Measurements from ENCODE around the gene KRTCAP2.

The KRTCAP2 gene

DNA sequence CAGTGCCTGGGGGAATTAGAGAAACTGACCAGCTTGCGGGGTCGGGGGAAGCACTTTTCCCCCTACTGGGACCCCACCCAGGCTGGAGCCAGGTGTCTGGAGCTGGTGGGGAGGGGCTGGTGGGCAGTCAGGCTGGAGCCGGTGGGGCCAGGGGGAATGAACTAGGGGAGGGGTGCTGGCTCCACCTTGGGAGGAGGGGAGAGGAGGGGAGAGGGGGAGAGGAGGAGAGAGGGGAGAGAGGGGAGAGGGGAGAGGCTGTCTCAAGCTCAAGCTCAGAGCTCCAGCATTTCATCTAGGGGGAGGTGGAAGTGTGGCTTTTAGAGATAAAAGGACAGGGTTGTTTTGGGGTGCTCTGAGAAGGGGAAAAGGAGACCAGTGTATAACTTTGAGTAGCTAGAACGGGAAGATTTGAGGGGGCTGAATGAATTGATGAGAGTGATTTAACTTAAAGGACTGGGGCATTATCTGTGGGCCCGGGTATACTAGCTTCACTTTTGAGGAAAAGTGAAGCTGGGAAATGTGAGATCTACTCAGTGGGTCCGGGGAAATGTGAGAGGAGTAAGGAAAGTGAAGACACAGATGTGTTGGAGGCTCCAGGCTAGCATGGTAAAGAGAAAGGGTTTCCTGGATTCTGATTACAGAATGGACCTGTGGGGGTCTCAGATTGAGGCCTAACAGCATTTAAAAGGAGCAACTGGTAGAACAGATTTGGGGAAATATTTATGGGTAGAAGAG, 42.7 kb downstream of the KRTCAP2 start:
- DNase-seq: no peak

DNA sequence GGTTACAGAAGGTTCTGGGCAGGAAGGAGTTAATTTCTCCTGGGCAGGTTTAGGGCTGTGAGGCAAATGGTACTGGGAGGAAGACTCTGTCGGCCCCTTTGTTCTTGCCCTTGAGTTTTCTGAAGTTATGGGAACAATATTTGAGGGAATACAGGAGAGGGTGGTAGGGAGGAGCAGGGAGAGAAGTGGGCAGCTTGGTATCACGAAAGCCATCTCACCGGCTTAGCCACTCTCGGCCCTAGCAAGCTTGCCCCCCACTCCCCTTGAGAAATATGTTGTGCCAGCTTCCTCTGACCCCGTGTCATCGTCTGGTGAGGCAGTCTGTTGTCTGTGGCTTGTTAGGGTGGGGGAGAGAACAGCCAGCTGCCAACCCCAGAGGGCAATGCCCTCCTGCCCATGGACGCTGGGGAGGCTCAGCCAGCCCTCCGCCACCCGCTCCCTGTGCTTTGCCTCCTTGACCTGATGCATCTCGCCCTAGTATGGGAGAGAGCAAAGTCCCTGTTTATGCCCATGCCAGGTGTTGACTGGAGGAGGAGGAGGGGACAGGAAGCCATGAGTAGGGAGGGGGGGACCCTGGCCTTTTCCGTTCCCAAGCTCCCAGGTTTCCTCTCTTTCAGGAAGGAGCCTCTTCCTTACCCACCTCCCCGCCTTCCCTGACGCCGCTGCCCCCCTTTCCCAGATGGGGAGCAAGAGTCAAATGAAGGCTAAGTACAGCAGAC, 44.2 kb downstream of the KRTCAP2 start:
- peak; percentile 15 for DNase-seq

DNA sequence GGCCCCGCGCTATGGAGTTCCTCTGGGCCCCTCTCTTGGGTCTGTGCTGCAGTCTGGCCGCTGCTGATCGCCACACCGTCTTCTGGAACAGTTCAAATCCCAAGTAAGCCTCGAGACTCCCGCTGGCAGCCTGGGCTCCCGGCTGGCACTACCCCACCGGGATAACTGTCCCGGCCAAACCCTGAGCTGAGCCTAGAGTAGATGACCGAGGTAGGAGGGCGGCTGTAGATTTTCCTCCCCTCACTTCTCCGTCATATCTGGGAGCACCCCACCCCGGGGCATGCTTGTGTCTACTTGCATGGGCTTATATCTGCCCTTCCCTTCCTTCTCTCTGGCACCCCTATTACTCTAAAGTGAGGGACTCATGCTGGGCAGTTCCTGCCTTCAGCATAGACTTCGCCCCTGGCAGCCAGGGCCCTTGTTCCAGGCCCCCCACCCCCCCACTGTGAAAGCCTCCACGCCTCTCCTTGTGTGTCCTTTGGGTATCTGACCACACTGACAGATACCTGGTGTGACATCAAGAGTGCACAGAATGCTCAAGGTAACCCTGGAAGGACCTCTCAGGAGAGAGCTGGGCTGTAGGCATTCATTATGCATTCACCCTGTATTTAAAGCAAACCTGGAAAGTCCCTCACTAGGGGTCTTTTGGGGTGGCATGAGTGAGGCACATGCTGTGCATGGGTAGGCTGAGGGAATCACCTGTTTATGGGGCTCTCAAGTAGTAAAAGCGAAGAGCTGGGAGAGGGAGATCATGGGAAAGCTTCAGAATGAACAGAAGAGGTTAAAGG, 44.9 kb downstream of the KRTCAP2 start:
- no peak for DNase-seq

DNA sequence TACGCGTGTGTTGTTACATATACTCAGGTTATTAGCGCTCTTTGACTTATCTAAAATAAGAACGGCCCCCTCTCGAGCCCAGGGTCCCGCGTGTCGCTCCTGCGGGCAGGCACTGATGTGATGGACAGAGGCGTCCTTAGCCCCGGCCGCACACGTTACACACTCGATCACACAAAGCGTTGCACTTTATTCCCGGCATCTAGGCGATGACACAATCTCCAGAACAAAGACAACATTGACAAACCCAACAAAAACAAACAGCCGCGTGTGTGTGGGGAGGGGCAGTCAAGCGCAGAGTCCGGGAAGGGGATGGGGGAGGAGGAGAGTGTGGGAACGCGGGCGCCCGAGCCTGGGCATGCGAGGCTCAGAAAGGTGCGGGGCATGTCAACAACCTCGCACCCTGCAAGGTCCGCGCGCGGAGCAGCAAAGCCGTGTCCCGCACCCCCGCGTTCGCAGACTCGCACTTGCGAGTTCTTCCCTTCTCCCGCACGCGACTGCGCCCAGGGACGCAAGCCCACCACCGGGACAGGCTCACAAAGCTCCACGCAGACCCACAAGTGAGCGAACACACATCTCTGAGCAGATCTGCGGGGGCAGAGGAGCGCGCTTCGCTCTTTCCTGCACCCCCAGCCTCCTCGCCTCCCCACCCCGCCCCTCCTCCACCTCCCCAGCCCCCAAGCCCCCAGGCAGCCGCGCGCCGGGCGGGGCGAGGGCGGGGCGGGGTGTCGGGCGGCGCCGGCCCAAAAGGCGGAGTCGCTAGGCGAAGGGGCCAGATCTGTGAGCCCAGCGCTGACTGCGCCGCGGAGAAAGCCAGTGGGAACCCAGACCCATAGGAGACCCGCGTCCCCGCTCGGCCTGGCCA, 45.8 kb downstream of the KRTCAP2 start, which contains the start of gene EFNA1:
Gene EFNA1 (plus strand): TSS at position 772 of the 862 bp plus-strand sequence. CDS start 102 bp downstream, outside the sequence.
- peak; percentile 38 for DNase-seq

DNA sequence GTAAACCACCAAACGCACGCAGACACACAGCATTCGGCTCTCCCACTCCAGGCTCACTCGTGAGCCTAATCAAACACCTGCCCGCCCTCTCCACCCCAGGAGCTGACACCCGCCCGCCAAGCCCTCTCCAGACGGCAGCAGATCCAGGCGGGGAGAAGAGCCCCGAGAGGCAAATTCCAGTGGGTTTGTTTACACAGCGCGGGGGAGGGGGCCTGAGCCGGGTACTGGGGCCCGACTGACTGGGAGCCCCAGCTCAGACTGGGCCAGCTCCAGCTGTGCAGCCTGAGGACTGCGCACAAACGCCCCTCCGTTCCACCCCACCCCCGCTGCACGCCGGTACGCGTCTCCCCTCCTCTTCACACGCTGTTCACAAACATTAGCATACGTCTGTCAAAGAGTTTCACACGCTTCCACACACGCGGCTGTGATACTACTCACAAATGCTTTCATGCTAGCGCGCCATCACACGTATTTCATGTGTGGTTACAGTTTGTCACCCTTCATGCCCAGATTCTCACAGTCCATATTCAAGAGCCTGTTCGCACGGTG, 46.5 kb downstream of the KRTCAP2 start:
- DNase-seq: peak; percentile 9

DNA sequence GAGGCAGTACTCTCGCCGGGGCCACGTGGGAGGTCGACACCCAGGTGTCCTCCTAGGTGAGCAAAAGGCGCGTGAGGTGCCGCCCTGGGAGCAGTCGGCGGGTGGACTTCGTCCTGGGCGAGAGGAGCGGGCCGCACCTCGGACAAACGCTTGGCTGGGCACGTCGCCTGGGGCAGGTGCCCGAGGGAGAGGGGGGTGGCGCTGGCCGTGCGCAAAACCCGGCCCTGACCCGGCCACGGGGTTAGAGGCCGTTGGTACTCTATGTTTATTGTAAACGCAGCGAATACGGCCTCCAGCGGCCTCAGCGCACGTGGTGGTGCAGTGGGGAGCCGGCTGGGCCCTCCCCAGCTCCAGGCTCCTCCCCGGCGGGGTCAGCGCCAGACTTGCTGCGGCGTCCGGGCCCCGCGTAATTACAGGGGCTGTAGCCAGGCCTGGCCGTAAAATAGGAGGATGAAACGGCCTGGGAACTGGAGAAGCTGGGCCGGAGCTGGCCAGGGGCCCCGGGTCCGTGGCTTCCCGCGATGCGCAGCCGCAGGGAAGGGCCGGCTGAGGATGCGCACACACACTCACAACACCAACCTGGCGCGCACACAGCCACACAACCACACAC, 47.1 kb downstream of the KRTCAP2 start:
- DNase-seq: no peak

DNA sequence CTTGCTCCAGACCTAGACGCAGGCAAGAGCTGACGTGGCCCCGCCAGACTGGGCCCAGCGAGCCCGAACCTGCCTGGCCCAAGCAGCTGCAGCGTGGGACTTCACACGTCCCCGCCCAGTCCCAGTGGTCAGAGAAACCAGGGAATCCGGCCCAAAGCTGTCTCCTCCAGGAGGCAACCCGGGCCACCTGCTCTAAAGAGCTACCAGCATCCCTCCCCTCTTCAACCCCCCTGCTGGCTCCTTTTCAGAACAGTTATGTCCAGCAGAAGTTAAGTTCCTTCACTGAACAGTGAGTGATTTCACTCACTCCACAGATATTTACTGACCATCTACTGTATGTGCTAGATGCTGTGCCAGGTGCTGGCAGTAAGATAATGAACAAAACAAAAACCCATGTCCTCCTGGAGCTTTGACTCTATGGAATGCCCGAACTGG, 47.6 kb downstream of the KRTCAP2 start:
- no peak for DNase-seq

DNA sequence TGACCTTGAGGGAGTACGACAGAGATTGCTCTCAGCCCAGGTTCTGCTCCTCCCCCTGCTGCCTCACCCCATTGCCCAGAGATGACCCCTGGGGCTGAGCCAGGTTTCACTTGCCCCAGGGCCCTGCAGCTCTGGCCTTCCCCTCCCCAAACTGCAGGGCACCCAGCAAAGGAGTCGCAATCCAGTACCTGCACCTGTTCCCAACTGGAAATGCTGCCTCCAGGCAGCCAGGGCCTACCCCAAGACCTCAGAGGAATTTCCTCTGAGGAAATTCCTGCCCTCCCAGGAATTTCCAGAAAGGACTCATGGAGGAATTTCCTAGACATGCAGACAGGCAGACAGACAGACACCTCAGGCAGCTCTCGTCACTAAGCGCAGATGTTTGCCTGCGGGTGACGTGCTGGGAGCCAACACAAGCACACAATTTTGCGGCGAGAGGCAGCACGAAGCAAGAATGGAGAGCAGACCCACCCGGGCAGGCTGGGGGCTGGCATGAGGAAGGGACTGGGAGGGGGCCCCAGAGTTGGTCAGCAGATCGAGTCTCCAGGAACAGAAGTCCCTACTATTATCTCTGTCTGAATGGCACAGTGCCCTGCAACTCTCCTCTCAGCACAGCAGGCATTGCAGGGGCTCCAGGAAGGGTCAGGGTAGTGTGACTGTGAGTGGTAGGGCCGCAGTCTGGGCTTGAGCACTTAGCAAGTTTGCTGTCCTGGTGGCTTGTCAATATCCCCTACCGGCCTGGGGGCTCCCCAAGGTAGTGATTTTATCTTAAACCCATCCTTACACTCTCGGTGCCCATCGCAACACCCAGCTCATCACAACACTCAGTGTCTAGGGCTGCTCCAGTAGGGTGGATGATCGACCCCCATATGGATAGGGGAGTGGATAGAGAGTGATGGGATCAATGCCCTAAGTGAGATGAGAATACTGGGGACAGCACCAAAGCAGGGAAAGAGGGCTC, 48.3 kb downstream of the KRTCAP2 start:
- DNase-seq: peak; percentile 89

DNA sequence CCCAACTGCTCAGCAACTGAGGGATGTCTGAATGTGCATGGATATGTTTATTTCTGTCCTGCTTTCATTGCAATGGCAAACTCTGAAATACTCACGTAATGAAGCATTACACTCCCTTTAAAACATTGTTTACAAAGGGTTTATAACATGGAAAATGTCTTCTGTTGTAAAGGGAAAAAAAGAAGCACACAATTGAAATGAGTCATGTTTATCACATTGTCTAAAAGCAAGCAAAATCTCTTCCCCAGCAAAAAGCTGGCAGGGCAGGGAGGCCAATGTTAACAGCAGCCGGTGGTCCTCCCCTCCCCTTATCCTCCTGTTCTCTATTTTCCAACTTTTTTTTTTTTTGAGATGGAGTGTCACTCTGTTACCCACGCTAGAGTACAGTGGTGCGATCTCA, 49.3 kb downstream of the KRTCAP2 start:
- no peak for DNase-seq

DNA sequence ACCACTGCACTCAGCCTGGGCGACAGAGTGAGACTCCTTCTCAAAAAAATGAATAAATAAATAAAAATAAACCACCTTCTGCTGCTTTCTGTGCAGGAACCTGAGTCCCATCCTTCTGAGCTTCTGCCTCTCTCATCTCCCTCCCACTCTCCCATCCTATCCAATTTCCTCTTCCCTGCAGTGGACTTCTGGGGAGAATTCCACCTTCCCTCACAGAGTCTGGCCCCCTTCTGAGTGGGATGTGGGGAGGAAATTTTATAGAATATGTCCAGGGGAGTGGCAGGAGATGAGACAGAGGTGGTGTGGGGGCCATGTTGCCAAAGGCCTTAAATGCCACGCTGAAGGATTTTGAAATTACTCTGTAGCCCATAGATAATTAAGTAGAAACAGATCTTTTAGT, 50.8 kb downstream of the KRTCAP2 start:
- DNase-seq: no peak

DNA sequence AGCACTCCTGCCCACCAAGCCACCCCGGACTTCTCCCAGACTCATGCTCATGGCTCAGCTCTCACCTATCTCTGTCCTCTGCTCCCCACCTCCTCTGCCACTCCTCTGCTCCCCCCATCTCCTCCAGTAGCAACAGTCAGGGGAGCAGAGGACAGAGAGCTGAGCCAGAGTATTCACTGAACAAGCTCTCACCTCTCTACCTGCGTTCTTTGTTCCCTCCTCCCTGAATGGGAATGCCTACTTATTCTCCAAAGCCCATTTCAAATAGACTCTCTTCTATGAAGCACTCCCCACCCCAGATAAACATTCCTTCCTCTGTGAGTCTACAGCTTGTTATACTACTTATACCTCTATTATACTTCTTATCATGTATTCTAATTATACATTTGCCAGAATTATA, 51.9 kb downstream of the KRTCAP2 start:
- no peak for DNase-seq

DNA sequence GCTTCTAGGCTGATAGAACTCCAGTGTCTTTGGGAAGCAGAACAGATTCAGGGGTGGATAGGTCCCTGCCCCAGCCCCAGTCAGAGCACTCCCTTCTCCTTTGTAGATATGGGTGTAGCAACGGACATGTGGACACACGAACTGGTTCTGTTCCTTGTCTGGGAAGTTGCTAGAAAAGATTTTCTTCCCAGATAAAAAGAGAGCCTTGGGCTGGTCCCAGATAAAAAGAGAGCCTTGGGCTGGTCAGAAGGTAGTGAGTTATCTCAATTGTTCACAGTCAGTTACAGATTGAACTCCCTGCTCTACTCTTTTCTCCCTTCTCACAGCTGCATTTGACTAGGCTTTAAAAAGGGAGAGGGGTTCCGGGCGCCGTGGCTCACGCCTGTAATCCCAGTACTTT, 52.9 kb downstream of the KRTCAP2 start:
- no peak for DNase-seq
